Measurements from ENCODE around the gene KRT75. TPM values are rescaled to one million over a fixed set of nuclear protein-coding genes. Genes with fewer than 3 reads are reported as not detected.
A peak's percentile ranks its signal among the peaks of the same experiment; 100 is the strongest.

Gene KRT75
- total and polyA plus RNA-seq, 10 donors: not detected

DNA sequence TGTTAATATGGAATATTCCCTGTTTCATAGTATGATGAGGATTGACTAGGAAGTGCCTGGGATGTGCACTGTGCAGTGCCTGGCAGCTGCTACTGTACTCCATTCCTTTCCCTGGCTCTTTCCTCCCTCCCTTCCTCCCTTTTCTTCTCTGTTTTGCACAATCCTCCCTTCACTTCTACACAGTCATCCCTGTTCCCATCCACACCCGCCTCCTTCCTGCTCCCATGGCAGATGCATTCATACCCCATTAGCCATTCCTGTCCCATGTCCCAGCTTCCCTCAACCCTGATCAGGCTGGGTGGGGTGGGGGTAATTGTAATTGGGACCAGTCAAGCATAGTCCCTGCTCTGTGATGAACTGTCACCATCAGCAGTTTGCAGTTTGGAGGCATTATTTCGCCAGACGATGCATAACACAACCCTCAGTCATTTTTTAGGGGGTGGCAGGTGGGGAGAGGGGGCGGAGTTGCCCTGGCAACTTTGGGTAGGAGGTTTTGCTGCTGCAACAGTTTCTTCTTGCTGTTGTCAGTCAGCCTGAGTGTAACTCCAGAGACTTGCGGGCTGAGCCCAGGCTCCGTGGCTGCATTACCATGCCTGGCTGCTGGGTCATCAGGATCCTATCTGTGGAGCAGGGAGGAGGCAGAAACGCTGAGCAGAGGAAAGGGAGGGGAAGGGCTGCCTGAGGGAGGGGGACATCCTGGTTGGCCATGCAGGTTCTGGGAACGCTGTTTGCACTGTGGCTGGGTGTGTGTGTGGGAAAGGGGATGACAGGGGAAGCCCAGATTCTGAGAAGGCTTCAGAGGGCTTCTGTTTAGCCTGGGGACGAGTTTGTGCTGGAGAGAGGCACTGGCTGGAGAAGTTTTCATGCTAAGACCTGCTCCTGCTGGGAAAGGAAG lies 44.6 kb downstream of the KRT75 start:
- intact Hi-C loops (cut with DNase I; ENCODE audit: low total_unique reads): loop anchor here (10.0 kb wide), 1 partner anchor 105 kb away; the partner anchor contains the start of gene KRT6A
- Histone ChIP-seq H3K27me3 (replicated peaks in 1 of 7) (peaks cover 0 to 22% (median 0%) of the 10 kb centered on the region in 7 donors), H3K4me3 (no peak overlapping the region), H3K4me1 (peaks cover 0 to 11% (median 0%) of the 10 kb centered on the region in 6 donors), H3K9me3 (no peaks in the 10 kb centered on the region), H3K27ac (no peak overlapping the region), H3K36me3 (no peaks in the 10 kb centered on the region)
- TF ChIP-seq POLR2AphosphoS5 (IDR thresholded peaks at IDR 0.05): no peak
- no peak for TF ChIP-seq POLR2A (IDR thresholded peaks at IDR 0.05)
- TF ChIP-seq, protein P1, sequence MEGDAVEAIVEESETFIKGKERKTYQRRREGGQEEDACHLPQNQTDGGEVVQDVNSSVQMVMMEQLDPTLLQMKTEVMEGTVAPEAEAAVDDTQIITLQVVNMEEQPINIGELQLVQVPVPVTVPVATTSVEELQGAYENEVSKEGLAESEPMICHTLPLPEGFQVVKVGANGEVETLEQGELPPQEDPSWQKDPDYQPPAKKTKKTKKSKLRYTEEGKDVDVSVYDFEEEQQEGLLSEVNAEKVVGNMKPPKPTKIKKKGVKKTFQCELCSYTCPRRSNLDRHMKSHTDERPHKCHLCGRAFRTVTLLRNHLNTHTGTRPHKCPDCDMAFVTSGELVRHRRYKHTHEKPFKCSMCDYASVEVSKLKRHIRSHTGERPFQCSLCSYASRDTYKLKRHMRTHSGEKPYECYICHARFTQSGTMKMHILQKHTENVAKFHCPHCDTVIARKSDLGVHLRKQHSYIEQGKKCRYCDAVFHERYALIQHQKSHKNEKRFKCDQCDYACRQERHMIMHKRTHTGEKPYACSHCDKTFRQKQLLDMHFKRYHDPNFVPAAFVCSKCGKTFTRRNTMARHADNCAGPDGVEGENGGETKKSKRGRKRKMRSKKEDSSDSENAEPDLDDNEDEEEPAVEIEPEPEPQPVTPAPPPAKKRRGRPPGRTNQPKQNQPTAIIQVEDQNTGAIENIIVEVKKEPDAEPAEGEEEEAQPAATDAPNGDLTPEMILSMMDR (IDR thresholded peaks at IDR 0.05 in 8 of 11, conservative IDR thresholded peaks at IDR 0.05 in 3 of 11): no peak
- 49 to 57% (median 53%) methylated on average over 9 of the region's 9 CpGs for WGBS, 5 donors
- peak; percentile 54 for DNase-seq

DNA sequence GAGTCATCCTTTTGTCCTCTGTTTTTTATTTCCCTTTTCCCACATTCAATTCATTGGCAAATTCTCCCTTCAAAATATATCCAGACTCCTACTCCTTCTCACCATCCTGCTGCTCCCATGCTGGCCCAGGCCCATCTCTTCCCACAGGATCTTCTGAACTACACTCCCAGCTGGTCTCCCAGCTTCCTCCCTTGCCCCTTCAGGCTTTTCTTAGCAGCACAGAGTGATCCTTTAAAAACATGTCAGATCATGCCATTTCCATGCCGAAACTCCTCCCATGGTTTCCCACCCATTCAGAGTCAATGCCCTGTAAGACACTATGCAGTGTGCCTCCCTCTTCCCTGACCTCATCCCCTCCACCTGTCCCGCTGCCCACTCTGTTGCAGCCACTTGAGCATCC lies 46.3 kb downstream of the KRT75 start:
- peaks cover 0 to 22% (median 0%) of the 10 kb centered on the region in 7 donors for H3K27me3 ChIP-seq (replicated peaks in 1 of 7)
- intact Hi-C loops (cut with DNase I; ENCODE audit: low total_unique reads): loop anchor here (10.0 kb wide), 1 partner anchor 107 kb away; the partner anchor contains the start of gene KRT6A
- DNase-seq: peak; percentile 41
- no peaks in the 10 kb centered on the region for H3K9me3 ChIP-seq
- no peak overlapping the region for H3K27ac ChIP-seq
- WGBS, 5 donors: 72 to 80% (median 79%) methylated on average over 2 of the region's 2 CpGs
- H3K36me3 ChIP-seq: no peaks in the 10 kb centered on the region
- no peak overlapping the region for H3K4me3 ChIP-seq
- H3K4me1 ChIP-seq: peaks cover 0 to 11% (median 0%) of the 10 kb centered on the region in 6 donors
- no peak for TF ChIP-seq POLR2A (IDR thresholded peaks at IDR 0.05)
- TF ChIP-seq POLR2AphosphoS5 (IDR thresholded peaks at IDR 0.05): no peak
- TF ChIP-seq, protein P1 (IDR thresholded peaks at IDR 0.05 in 8 of 11, conservative IDR thresholded peaks at IDR 0.05 in 3 of 11): no peak

DNA sequence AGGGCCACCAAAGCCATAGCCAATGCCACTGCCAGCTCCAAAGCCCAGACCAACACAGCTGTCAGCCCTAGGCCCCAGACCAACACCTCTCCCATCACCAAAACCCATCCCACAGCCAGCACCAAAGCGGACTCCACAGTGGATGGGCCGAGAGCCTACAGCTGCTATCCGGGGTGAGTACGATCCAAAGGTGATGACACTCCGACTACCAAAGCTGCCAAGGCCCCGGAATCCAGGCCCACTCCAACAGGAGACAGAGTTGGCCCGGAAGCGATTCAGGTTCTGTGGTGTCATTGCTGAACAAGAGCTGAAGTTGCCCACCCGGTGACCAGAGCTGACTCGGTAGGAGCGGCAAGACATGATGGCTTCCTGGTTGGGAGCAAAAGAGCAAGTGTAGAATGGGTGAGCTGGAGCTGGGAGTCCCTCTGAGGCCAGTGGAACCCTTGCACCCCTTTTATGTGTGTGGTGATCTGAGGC lies 48.9 kb downstream of the KRT75 start, which contains the start of gene KRT84:
KRT84 (minus strand) TSS at position 427 of the 477 bp plus-strand sequence; CDS start at position 360, 67 bp downstream.
- Histone ChIP-seq H3K27ac (no peak within 1 kb of the TSS), H3K9me3 (no peaks in the 10 kb centered on the region), H3K27me3 (replicated peaks in 1 of 7) (peaks cover 0 to 17% (median 0%) of the 10 kb centered on the region in 7 donors), H3K4me1 (peaks cover 0 to 8% (median 0%) of the 10 kb centered on the region in 6 donors), H3K36me3 (no peaks in the 10 kb centered on the region), H3K4me3 (no peak within 1 kb of the TSS)
- DNase-seq: peak; percentile 46
- intact Hi-C loops (cut with DNase I; ENCODE audit: low total_unique reads): loop anchor here (10.0 kb wide), 1 partner anchor 110 kb away; the partner anchor contains the start of gene KRT6A
- WGBS, 5 donors: 92 to 97% (median 93%) methylated on average over 11 of the region's 11 CpGs
- TF ChIP-seq, protein P1 (IDR thresholded peaks at IDR 0.05 in 8 of 11, conservative IDR thresholded peaks at IDR 0.05 in 3 of 11): no peak
- no peak for TF ChIP-seq POLR2A (IDR thresholded peaks at IDR 0.05)
- no peak for TF ChIP-seq POLR2AphosphoS5 (IDR thresholded peaks at IDR 0.05)

DNA sequence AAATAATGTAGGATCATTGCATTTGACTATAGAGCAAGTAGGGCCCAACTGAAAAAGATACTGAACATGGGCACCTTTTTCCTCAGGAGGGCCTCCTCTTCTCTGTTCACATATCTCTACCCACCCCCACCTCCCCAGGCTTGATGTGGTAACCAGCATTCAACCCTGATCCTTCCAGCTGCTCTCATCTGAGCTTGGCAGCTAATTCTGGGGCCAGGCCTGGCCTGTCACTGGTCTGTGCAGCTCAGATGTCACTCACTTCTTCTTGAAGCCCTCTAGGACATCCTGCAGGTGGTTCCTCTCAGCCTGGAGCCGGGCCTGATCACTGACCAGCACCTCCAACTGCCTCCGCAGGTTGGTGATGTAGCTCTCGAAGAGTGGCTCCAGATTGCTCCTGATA lies 50.8 kb downstream of the KRT75 start:
- WGBS, 5 donors: 67 to 100% (median 81%) methylated on average over 1 to 3 of the region's 3 CpGs
- no peaks in the 10 kb centered on the region for H3K4me1 ChIP-seq
- H3K27me3 ChIP-seq (replicated peaks in 1 of 7): peaks cover 0 to 10% (median 0%) of the 10 kb centered on the region in 7 donors
- H3K9me3 ChIP-seq: no peaks in the 10 kb centered on the region
- H3K36me3 ChIP-seq: no peaks in the 10 kb centered on the region
- intact Hi-C loops (cut with DNase I; ENCODE audit: low total_unique reads): loop anchor here (10.0 kb wide), 1 partner anchor 111 kb away; the partner anchor contains the start of gene KRT6A
- DNase-seq: peak; percentile 48
- TF ChIP-seq, protein P1 (IDR thresholded peaks at IDR 0.05 in 8 of 11, conservative IDR thresholded peaks at IDR 0.05 in 3 of 11): no peak
- no peak for TF ChIP-seq POLR2AphosphoS5 (IDR thresholded peaks at IDR 0.05)
- TF ChIP-seq POLR2A (IDR thresholded peaks at IDR 0.05): no peak
- H3K4me3 ChIP-seq: no peak overlapping the region
- no peak overlapping the region for H3K27ac ChIP-seq
